Neural progenitor cell (in vitro differentiated cells): Measurements from ENCODE around the gene PDE6D.

ENCODE experiments used
- CTCF ChIP-seq: fragments of 200-600 bp; sonication (generic); IDR thresholded peaks from 2 replicates; pipeline ENCODE4 v1.5.1; 2017; ENCODE audit warnings: antibody characterized with exemption, mild to moderate bottlenecking
- EZH2 ChIP-seq: fragments of 200-600 bp; sonication (generic); IDR thresholded peaks from 2 replicates; pipeline ENCODE4 v1.6.1; 2017; ENCODE audit warnings: antibody characterized with exemption, mild to moderate bottlenecking, moderate library complexity
- EZH2phosphoT487 ChIP-seq: fragments of 200-600 bp; sonication (generic); IDR thresholded peaks from 2 replicates; pipeline ENCODE4 v1.6.1; 2017; ENCODE audit warnings: antibody characterized with exemption

- TF ChIP-seq CTCF (no peak), EZH2phosphoT487 (no peak), EZH2 (no peak)
Observed at GRCh38 chr2:231785413-231785812, 4.3 kb upstream of the PDE6D start.
